Measurements from ENCODE around the gene PLEKHH1.
"Not testable (repeated sequence)": the region's sequence is repeated elsewhere in the genome, so short reads cannot be mapped to it uniquely, and the experiment has no call there.

The PLEKHH1 gene

DNA sequence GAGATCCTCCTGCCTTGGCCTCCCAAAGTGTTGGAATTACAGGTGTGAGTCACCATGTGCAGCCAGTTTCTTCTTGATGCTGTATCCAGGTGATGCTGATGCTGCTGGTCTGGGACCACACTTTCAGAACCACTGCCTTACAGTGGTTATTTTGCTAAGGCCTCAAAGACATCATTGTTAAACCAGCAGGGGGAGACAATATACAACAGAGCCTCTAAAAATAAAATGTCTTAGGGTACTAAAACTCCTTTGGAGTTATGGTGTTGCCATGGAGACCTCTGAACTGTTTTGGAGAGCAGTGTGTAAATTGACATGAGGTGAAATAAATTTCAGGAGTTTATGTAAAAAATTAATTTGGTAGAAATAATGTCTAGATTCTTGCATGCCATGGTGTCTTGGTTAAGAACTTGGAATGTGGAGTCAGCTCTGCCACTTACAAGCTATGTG is 85.5 kb downstream of the PLEKHH1 start:
- DNase-seq (ENCODE audit: extremely low read depth, low read depth): peak; percentile 45
- TF ChIP-seq, protein P1, sequence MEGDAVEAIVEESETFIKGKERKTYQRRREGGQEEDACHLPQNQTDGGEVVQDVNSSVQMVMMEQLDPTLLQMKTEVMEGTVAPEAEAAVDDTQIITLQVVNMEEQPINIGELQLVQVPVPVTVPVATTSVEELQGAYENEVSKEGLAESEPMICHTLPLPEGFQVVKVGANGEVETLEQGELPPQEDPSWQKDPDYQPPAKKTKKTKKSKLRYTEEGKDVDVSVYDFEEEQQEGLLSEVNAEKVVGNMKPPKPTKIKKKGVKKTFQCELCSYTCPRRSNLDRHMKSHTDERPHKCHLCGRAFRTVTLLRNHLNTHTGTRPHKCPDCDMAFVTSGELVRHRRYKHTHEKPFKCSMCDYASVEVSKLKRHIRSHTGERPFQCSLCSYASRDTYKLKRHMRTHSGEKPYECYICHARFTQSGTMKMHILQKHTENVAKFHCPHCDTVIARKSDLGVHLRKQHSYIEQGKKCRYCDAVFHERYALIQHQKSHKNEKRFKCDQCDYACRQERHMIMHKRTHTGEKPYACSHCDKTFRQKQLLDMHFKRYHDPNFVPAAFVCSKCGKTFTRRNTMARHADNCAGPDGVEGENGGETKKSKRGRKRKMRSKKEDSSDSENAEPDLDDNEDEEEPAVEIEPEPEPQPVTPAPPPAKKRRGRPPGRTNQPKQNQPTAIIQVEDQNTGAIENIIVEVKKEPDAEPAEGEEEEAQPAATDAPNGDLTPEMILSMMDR (IDR thresholded peaks at IDR 0.05; ENCODE audit: low read depth, low read length): peak; percentile 70

DNA sequence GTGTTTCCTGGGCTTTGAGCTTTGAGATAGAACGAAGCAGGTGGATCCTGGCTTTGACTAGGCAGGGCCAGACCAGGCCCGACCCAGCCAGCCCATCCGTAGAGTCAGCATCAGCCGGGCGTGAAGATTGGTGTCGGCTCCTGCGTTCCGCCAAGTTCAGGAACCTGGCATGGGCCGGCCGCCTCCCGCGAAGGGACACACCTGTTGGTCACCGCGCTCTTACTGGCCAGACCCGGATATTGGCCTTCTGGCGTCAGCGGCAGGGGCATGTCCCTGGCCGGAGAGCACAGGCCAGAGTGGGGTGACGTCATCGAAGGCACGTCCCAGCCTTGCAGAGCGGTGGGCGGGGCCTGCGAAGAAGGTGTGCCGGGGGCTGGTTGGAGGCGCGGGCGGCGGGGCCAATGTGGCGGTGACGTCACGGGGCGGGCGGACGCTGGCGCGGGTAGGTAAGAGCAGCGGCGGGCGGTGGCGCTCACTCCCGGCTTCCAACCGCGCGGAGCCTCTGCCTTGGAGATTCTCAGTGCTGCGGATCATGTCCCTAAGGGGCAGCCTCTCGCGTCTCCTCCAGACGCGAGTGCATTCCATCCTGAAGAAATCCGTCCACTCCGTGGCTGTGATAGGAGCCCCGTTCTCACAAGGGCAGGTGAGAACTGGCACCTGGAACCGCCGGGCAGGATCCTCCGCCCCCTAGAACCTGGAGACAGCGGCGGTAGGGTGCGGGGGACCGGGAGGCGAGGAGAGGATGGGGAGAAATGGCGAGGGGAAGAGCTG is 86.5 kb downstream of the PLEKHH1 start, which contains the start of gene ARG2:
Gene ARG2, plus strand, starts transcription at position 475 of the 771 bp plus-strand sequence. Its CDS starts 58 bp downstream, at position 533.
- TF ChIP-seq, protein P1 (IDR thresholded peaks at IDR 0.05; ENCODE audit: low read depth, low read length): no peak
- DNase-seq (ENCODE audit: extremely low read depth, low read depth): peak; percentile 71

DNA sequence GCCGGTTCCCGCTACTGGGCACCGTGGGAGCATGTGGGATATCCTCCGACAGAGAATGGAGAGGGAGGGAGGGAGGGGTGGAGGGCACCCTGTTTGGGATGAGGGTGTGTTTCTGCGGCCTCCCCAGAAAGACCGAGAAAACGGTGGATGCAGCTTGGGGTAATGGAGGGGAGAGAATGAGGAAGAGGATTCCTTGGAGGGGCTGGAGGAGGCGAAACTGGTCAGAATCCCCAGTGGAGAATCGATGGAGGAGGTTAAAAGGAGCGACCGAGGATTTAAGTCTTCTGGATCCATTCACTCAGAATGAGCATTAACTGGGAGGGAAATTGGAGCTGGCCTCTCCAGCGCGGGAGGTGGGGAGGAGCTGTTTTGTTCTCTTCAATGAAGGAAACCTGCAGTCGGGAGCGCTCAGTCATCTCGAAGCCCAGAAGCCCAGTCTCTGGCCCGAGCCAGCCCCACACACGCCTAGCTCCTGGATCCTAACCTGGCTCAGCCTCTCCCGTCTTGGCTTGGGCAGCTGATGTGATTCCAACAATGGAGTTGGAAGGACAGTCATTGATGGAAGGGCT is 87.2 kb downstream of the PLEKHH1 start:
- no peak for DNase-seq (ENCODE audit: extremely low read depth, low read depth)
- TF ChIP-seq, protein P1 (IDR thresholded peaks at IDR 0.05; ENCODE audit: low read depth, low read length): no peak

DNA sequence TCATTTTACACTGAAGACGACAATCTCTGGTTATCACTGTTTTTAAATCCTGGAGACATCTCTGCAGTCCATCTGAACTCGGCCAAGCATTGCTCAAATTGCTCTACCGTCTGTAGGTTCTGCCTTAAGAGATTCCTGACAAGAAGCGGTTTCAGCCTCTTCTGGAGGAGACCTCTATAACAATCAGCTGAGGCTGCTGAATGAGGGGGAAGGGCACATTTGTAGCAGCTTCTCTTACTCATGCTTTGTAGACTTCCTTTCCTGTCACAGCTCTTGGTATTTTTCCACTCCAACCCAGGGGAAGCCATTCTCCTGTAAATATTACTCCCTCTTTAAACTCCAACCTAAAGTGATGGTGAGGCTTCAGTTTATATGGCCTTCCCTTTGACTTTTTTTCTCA is 89.6 kb downstream of the PLEKHH1 start:
- no peak for DNase-seq (ENCODE audit: extremely low read depth, low read depth)
- TF ChIP-seq, protein P1 (IDR thresholded peaks at IDR 0.05; ENCODE audit: low read depth, low read length): no peak

DNA sequence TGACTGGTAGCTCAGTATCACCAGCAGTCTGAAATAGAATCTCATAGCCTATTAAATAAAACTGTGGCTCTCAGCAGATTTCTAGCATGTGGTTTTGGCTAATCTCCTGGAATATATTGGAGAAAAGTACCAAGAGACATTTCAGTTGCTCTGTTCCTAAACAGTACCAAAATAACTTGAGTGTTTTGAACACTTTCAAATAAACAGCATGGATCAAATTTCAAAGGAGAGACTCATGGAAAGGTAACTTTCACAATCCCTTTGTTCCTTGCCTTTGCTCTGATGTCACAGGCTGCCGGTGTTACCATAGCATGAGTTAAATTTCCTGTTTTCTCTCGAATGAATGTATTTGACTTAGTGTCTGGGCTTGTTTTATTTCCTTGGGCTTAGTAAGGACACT is 90.0 kb downstream of the PLEKHH1 start:
- TF ChIP-seq, protein P1 (IDR thresholded peaks at IDR 0.05; ENCODE audit: low read depth, low read length): no peak
- no peak for DNase-seq (ENCODE audit: extremely low read depth, low read depth)

DNA sequence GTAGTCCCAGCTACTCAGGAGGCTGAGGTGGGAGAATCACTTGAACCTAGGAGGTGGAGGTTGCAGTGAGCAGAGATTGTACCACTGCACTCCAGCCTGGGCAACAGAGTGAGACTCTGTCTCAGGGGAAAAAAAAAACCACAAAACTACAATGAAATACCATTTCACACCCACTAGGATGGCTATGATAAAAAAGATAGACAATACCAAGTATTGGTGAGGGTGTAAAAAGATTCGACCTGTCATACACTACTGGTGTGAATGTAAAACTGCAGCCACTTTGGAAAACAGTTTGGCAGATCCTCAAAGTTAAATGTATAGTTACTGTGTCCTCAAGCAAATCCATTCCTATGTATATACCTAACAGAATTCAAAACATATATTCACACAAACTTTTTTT is 93.0 kb downstream of the PLEKHH1 start:
- DNase-seq (ENCODE audit: extremely low read depth, low read depth): not testable (repeated sequence)

DNA sequence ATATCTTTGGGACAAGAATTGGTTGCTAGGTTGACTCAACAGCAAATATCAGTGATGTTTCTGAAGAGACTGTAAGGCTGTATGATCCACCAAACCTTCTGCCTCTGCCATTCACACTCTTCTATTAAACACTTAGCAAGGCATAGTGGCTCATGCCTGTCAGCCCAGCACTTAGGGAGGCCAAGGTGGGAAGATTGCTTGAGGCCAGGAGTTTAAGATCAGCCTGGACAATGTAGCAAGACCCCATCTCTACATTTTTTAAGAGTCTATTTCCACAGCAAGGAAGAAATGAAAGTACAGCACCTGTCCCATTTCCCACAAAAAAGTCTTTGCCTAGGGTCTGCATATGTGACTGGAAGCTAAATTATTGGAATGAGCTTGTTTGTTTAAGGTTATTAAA is 94.4 kb downstream of the PLEKHH1 start:
- TF ChIP-seq, protein P1 (IDR thresholded peaks at IDR 0.05; ENCODE audit: low read depth, low read length): no peak
- DNase-seq (ENCODE audit: extremely low read depth, low read depth): no peak

All from AG09319 (cell line).